GM21515 (cell line): ENCODE data around the gene GOSR2.

ENCODE experiments used
- ATAC-seq: cut with Tn5 transposase; IDR thresholded peaks from one replicate; pipeline ENCODE4 v1.9.1; 2021; ENCODE audit not compliant: unreplicated experiment

Gene GOSR2

GRCh38 chr17:46922804-46923635 lies at the start of gene GOSR2:
GOSR2 (plus strand) TSS chr17:46923160; CDS start chr17:46923193, 33 bp downstream.
- ATAC-seq = peak; percentile 87

- no peak for ATAC-seq
Measured at GRCh38 chr17:46873941-46874645, 48.9 kb upstream of the GOSR2 start.

GRCh38 chr17:46874906-46875305 lies 48.1 kb upstream of the GOSR2 start:
- no peak for ATAC-seq

GRCh38 chr17:46875849-46876352 lies 47.1 kb upstream of the GOSR2 start:
- no peak for ATAC-seq

- ATAC-seq = no peak
Measured at GRCh38 chr17:46876353-46876887, 46.5 kb upstream of the GOSR2 start.

- ATAC-seq = no peak
Measured at GRCh38 chr17:46876926-46877325, 46.0 kb upstream of the GOSR2 start.

GRCh38 chr17:46877466-46877865 lies 45.5 kb upstream of the GOSR2 start:
- no peak for ATAC-seq

- ATAC-seq = no peak
Measured at GRCh38 chr17:46878055-46878454, 44.9 kb upstream of the GOSR2 start.

GRCh38 chr17:46879101-46879500 lies 43.9 kb upstream of the GOSR2 start:
- ATAC-seq = no peak

- no peak for ATAC-seq
Measured at GRCh38 chr17:46881015-46881414, 41.9 kb upstream of the GOSR2 start.

GRCh38 chr17:46882666-46883065 lies 40.3 kb upstream of the GOSR2 start:
- no peak for ATAC-seq

GRCh38 chr17:46883871-46884520 lies 39.0 kb upstream of the GOSR2 start:
- ATAC-seq = no peak

GRCh38 chr17:46884552-46884951 lies 38.4 kb upstream of the GOSR2 start:
- ATAC-seq = no peak

- ATAC-seq = no peak
Measured at GRCh38 chr17:46885415-46886309, 37.3 kb upstream of the GOSR2 start.

- no peak for ATAC-seq
Measured at GRCh38 chr17:46886310-46886663, 36.7 kb upstream of the GOSR2 start.

GRCh38 chr17:46887717-46888116 lies 35.2 kb upstream of the GOSR2 start:
- ATAC-seq = no peak

GRCh38 chr17:46888727-46889126 lies 34.2 kb upstream of the GOSR2 start:
- ATAC-seq = no peak

- ATAC-seq = no peak
Measured at GRCh38 chr17:46889519-46889918, 33.4 kb upstream of the GOSR2 start.

GRCh38 chr17:46889992-46890564 lies 32.9 kb upstream of the GOSR2 start:
- no peak for ATAC-seq

GRCh38 chr17:46890638-46891037 lies 32.3 kb upstream of the GOSR2 start:
- no peak for ATAC-seq
